Esophagus squamous epithelium (tissue), 5 donors: ENCODE data around the gene ERF. TPM values are rescaled to one million over a fixed set of nuclear protein-coding genes. Genes with fewer than 3 reads are reported as not detected.

Experiments
- DNase-seq: peaks from one replicate; lab custom pipeline; 2025; lab: John Stamatoyannopoulos, UW
- H3K27ac ChIP-seq, 4 donors: fragments of 200-600 bp; sonication (generic); one replicate each; pipeline ENCODE4 v1.5.1; 2016 to 2019; ENCODE audit warnings: mild to moderate bottlenecking in 1 of 4
- H3K27me3 ChIP-seq, 4 donors: fragments of 200-600 bp; sonication (generic); 1 replicate in 3 of 4; 2 replicates in 1 of 4; pipeline versions ENCODE4 v1.5.1 to v1.6.0; 2017 to 2021; ENCODE audit warnings: antibody characterized with exemption in 1 of 4
- H3K36me3 ChIP-seq, 3 donors: fragments of 200-600 bp; sonication (generic); one replicate each; pipeline ENCODE4 v1.5.1; 2016 to 2019
- H3K4me1 ChIP-seq, 3 donors: fragments of 200-600 bp; sonication (generic); one replicate each; pipeline ENCODE4 v1.5.1; 2017 to 2019
- H3K4me3 ChIP-seq, 4 donors: fragments of 200-600 bp; sonication (generic); 1 replicate in 3 of 4; 2 replicates in 1 of 4; pipeline ENCODE4 v1.5.1; 2016 to 2019; ENCODE audit warnings: mild to moderate bottlenecking in 2 of 4, moderate library complexity in 1 of 4
- H3K9me3 ChIP-seq, 3 donors: fragments of 200-600 bp; sonication (generic); one replicate each; pipeline ENCODE4 v1.5.1; 2016 to 2019
- CTCF ChIP-seq, 6 experiments: fragments of 450-650 bp in 4 of 6; fragments of 200-600 bp in 2 of 6; sonication (generic) in 2 of 6; IDR thresholded peaks; one replicate each; pipeline ENCODE4 v1.5.1; 2016 to 2019; ENCODE audit warnings: antibody characterized with exemption in 6 of 6, mild to moderate bottlenecking in 4 of 6, moderate library complexity in 4 of 6
- POLR2A ChIP-seq, 4 donors: fragments of 450-650 bp; IDR thresholded peaks; one replicate each; pipeline ENCODE4 v1.6.1; 2017; ENCODE audit warnings: antibody characterized with exemption in 4 of 4, mild to moderate bottlenecking in 4 of 4, moderate library complexity in 3 of 4
- WGBS, 2 donors: methylation state at CpG; one replicate each; pipeline ENCODE4 v1.1.5; 2018; 5-methylcytosine and 5-hydroxymethylcytosine counted together
- intact Hi-C: fragments of 100-400 bp; cut with DNase I; formaldehyde crosslinking; loops from one replicate; pipeline ENCODE4 v1.15.0; 2022
- total RNA-seq, 4 donors: library from RNA; depleted of rRNA; stranded (reverse); fragments of >200 nt; gene quantifications; one replicate each; pipeline ENCODE4 v1.1.0, GENCODE V29; 2016
- donor health status: DM: yes; HTN: yes; CAD: no.

Gene ERF
- total RNA-seq, 4 donors from 2014 or later = 13.3 to 32.5 (median 21.0) TPM

GRCh38 chr19:42288387-42288786 lies 33.5 kb upstream of the ERF start:
- intact Hi-C loops = no loop called here
- peaks cover 54 to 68% (median 59%) of the 10 kb centered on the region in 3 donors for H3K36me3 ChIP-seq
- no peak for DNase-seq
- 75 to 89% methylated on average over 3 to 4 of the region's 4 CpGs for WGBS, 2 donors
- no peaks in the 10 kb centered on the region for H3K27me3 ChIP-seq
- H3K27ac ChIP-seq = no peak overlapping the region
- H3K4me1 ChIP-seq = peaks cover 21 to 59% (median 33%) of the 10 kb centered on the region in 3 donors
- H3K9me3 ChIP-seq = no peaks in the 10 kb centered on the region
- no peak overlapping the region for H3K4me3 ChIP-seq
- no peak for TF ChIP-seq POLR2A (IDR thresholded peaks at IDR 0.05)
- no peak for TF ChIP-seq CTCF (IDR thresholded peaks at IDR 0.05)

- WGBS, 2 donors = 89 to 90% methylated on average over 2 to 10 of the region's 10 CpGs
- Histone ChIP-seq H3K9me3 (no peaks in the 10 kb centered on the region), H3K27me3 (no peaks in the 10 kb centered on the region), H3K4me3 (no peak overlapping the region), H3K4me1 (peaks cover 27 to 66% (median 39%) of the 10 kb centered on the region in 3 donors), H3K36me3 (peaks cover 51 to 62% (median 53%) of the 10 kb centered on the region in 3 donors), H3K27ac (no peak overlapping the region)
- intact Hi-C loops = no loop called here
- TF ChIP-seq CTCF (IDR thresholded peaks at IDR 0.05) (no peak), POLR2A (IDR thresholded peaks at IDR 0.05) (no peak)
- DNase-seq = no peak
Observed at GRCh38 chr19:42287827-42288107, 32.8 kb upstream of the ERF start.

DNA sequence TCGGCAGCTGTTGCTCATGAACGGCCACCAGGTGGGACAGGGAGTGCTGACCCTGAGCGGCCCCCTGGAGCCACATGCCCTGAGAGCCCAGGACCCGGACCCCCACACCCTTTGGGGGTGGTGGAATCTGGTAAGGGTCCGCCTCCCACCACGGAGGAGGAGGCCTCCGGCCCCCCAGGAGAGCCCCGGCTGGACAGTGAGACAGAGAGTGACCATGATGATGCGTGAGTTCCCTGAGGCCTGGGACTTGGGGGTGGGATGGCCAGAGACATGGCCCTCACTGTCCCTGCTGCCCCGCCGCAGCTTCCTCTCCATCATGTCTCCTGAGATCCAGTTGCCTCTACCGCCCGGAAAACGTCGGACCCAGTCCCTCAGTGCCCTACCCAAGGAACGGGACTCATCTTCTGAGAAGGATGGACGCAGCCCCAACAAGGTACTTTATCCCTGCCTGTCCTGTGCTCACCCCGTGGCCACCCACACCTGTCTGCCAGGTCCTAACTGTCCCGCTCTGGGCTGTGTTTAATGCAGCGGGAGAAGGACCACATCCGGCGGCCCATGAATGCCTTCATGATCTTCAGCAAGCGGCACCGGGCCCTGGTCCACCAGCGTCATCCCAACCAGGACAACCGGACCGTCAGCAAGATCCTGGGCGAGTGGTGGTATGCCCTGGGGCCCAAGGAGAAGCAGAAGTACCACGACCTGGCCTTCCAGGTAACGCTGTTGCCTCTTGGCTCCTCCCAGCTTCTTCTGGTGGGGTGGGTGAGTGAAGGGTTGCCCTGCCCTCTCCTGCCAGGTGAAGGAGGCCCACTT lies 32.3 kb upstream of the ERF start:
- no peak for TF ChIP-seq CTCF (IDR thresholded peaks at IDR 0.05)
- TF ChIP-seq POLR2A (IDR thresholded peaks at IDR 0.05) = no peak
- Histone ChIP-seq H3K27ac (peak overlapping the region in 3 of 4 donors; percentile 84 to 98 (median 85)), H3K27me3 (no peaks in the 10 kb centered on the region), H3K4me1 (peaks cover 33 to 69% (median 45%) of the 10 kb centered on the region in 3 donors), H3K4me3 (no peak overlapping the region), H3K36me3 (peaks cover 45 to 57% (median 47%) of the 10 kb centered on the region in 3 donors), H3K9me3 (no peaks in the 10 kb centered on the region)
- intact Hi-C loops = no loop called here
- 90% methylated on average over 8 to 10 of the region's 30 CpGs for WGBS, 2 donors
- no peak for DNase-seq

DNA sequence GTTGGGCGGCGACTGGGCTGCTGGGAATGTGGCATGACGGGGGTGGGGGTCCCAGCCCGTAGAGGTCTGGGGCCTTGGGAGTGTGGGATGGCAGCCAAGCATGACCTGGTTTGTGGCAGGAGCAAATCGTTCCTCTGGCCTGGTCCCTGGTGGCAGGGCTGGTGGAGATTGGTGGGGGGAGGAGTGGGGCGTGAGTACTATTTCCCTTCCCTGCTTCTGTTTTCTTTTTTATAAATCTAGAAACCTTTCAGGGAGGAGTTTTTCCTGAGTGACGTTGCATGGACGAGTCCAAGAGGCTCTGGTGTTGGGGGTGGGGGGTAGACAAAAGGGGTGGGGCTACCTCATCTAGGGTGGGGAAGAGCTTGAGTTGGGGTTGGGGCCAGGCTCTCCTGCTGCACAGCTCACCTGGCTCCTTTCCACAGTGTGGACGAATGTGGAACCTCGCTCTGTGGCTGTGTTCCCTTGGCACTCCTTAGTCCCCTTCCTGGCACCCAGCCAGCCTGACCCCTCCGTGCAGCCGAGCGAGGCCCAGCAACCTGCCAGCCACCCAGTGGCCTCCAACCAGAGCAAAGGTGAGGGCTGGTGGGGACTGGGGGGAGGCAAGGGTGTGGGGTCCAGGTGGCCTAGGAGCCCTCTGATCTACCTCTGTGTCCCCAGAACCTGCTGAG lies 31.6 kb upstream of the ERF start:
- 23 to 35% methylated on average over 8 to 11 of the region's 13 CpGs for WGBS, 2 donors

More for the DNA sequence above, 31.6 kb upstream of the ERF start:
- no peaks in the 10 kb centered on the region for H3K27me3 ChIP-seq
- no peaks in the 10 kb centered on the region for H3K9me3 ChIP-seq
- DNase-seq = no peak
- TF ChIP-seq CTCF (IDR thresholded peaks at IDR 0.05) = no peak
- no peak for TF ChIP-seq POLR2A (IDR thresholded peaks at IDR 0.05)
- intact Hi-C loops = no loop called here
- peaks cover 39 to 49% (median 46%) of the 10 kb centered on the region in 3 donors for H3K36me3 ChIP-seq
- peak overlapping the region in 2 of 4 donors; percentile 71 to 87 for H3K4me3 ChIP-seq
- peaks cover 40 to 69% (median 51%) of the 10 kb centered on the region in 3 donors for H3K4me1 ChIP-seq
- H3K27ac ChIP-seq = peak overlapping the region; percentile 84 to 98 (median 84)
